Activated CD8-positive, alpha-beta T cell treated with anti-CD3 and anti-CD28 coated beads for 36 hours (primary cell): ENCODE data around the gene SH2D4B. TPM values are rescaled to one million over a fixed set of nuclear protein-coding genes. Genes with fewer than 3 reads are reported as not detected.

Experiments
- ATAC-seq: fragments of 200-7000 bp; cut with Tn5 transposase; one replicate; pipeline ENCODE4 v1.10.0; 2021; ENCODE audit warnings: mild to moderate bottlenecking, moderate library complexity
- CTCF ChIA-PET: fragments of 350-600 bp; sonication (Branson Sonifier 250); formaldehyde crosslinking; loops from one replicate; lab custom pipeline; 2021; ENCODE audit warnings: antibody characterized with exemption; lab: Charles Lee
- POLR2A ChIA-PET: fragments of 350-600 bp; sonication (Branson Sonifier 250); formaldehyde crosslinking; loops from one replicate; lab custom pipeline; 2021; ENCODE audit warnings: antibody characterized with exemption; lab: Charles Lee
- DNase-seq: peaks from one replicate; pipeline ENCODE4 v3.0.0-alpha.2; 2020
- H3K27ac Mint-ChIP-seq: one replicate; pipeline ENCODE4 v1.8.0; 2021; ENCODE audit warnings: mild to moderate bottlenecking, mixed read lengths
- H3K27me3 Mint-ChIP-seq: one replicate; pipeline ENCODE4 v1.8.0; 2021; ENCODE audit warnings: mixed read lengths
- H3K36me3 Mint-ChIP-seq: one replicate; pipeline ENCODE4 v1.8.0; 2021; ENCODE audit warnings: low read depth, mixed read lengths
- H3K4me1 Mint-ChIP-seq: one replicate; pipeline ENCODE4 v1.8.0; 2021; ENCODE audit warnings: low read depth, mixed read lengths
- H3K4me3 Mint-ChIP-seq: one replicate; pipeline ENCODE4 v1.8.0; 2021; ENCODE audit warnings: mild to moderate bottlenecking, moderate library complexity, mixed read lengths
- H3K9me3 Mint-ChIP-seq: one replicate; pipeline ENCODE4 v1.8.0; 2021; ENCODE audit warnings: mixed read lengths
- intact Hi-C: fragments of 100-400 bp; cut with micrococcal nuclease; formaldehyde crosslinking; loops from one replicate; pipeline ENCODE4 v1.10.0; 2022
- total RNA-seq, 2 experiments: library from RNA; stranded (reverse); gene quantifications; one replicate each; pipeline ENCODE4 v1.2.3, GENCODE V29; 2021
- TF ChIP-seq, protein P1 (sequence below): fragments of 200-600 bp; IDR thresholded peaks from one replicate; pipeline ENCODE4 v1.8.0; 2022; ENCODE audit warnings: antibody characterized with exemption, mild to moderate bottlenecking

Gene SH2D4B
- total RNA-seq, 2 experiments from 2014 or later = 0.11 to 0.20 TPM

DNA sequence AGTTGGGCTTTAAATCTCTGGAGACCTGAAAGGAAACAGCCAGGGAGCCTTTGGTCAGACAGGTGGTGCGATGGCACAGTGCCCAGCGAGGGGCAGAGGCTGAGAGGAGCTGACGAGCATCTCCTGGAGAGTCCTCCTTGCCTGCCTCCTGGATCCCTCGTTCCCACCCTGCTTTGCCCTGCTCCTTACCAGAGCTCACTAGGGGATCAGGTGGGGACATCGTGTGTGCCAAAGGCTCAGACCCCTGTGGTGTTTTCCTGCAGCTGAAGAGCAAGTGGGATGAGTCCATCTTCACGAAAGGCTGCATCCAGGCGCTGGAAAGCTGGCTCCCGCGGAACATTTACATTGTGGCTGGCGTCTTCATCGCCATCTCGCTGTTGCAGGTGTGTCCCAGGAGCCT is 21.8 kb upstream of the SH2D4B start:
- intact Hi-C loops = no loop called here
- Mint-ChIP-seq H3K27ac (no peak overlapping the region), H3K27me3 (no peaks in the 10 kb centered on the region), H3K4me3 (no peak overlapping the region), H3K36me3 (peaks cover 37% of the 10 kb centered on the region), H3K4me1 (peaks cover 37% of the 10 kb centered on the region), H3K9me3 (no peaks in the 10 kb centered on the region)
- ATAC-seq (no peak), DNase-seq (no peak)
- CTCF ChIA-PET = interaction anchor here (4.3 to 23.2 kb wide), 2 partner anchors 11 to 56 kb away, joined by 36 to 1114 read pairs; partner anchors contain the start of gene TSPAN14
- TF ChIP-seq, protein P1, sequence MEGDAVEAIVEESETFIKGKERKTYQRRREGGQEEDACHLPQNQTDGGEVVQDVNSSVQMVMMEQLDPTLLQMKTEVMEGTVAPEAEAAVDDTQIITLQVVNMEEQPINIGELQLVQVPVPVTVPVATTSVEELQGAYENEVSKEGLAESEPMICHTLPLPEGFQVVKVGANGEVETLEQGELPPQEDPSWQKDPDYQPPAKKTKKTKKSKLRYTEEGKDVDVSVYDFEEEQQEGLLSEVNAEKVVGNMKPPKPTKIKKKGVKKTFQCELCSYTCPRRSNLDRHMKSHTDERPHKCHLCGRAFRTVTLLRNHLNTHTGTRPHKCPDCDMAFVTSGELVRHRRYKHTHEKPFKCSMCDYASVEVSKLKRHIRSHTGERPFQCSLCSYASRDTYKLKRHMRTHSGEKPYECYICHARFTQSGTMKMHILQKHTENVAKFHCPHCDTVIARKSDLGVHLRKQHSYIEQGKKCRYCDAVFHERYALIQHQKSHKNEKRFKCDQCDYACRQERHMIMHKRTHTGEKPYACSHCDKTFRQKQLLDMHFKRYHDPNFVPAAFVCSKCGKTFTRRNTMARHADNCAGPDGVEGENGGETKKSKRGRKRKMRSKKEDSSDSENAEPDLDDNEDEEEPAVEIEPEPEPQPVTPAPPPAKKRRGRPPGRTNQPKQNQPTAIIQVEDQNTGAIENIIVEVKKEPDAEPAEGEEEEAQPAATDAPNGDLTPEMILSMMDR = no peak
- POLR2A ChIA-PET = interaction anchor here (0.6 kb wide), 1 partner anchor 14 kb away, joined by 3 read pairs; no protein-coding TSS in a partner anchor

DNA sequence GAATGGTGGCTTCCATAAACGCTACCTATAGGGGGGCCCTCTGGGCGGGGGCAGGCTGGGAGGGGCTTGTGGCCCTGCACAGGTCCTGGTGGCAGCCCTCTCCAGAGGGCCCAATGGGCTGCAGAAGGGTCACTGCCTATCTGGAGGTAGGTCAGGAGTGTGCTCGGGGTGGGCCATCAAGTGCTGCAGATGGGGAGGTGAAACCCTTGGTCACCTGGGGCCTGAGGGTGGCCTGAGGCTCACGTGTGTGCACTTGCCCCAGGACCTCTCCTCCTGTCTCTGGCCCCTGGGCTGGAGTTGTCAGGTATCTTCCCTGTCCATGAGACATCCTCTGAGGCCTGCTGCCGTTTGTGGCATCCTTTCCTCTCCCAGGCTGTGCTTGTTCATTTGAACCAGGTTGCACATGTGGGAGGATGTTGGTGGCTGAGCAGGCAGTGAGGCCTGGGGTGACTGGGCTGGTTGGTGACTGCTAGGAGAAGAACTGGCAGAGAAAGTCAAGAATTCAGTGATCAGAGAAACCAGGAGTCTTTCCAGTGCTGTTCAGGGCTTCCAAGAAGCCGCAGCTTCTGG is 21.1 kb upstream of the SH2D4B start:
- Mint-ChIP-seq H3K27me3 (no peaks in the 10 kb centered on the region), H3K4me3 (no peak overlapping the region), H3K9me3 (no peaks in the 10 kb centered on the region), H3K36me3 (peaks cover 37% of the 10 kb centered on the region), H3K4me1 (peaks cover 32% of the 10 kb centered on the region), H3K27ac (peak overlapping the region; percentile 63)
- TF ChIP-seq, protein P1 = no peak
- ATAC-seq (no peak), DNase-seq (no peak)
- intact Hi-C loops = no loop called here
- CTCF ChIA-PET = interaction anchor here (4.3 to 23.2 kb wide), 2 partner anchors 11 to 56 kb away, joined by 36 to 1114 read pairs; partner anchors contain the start of gene TSPAN14
- POLR2A ChIA-PET = no interaction called here

- H3K27me3 Mint-ChIP-seq = no peaks in the 10 kb centered on the region
- H3K9me3 Mint-ChIP-seq = no peaks in the 10 kb centered on the region
- no peak for ATAC-seq
- ChIA-PET POLR2A (no interaction called here), CTCF (interaction anchor here (0.7 to 23.2 kb wide), 3 partner anchors 9 to 57 kb away, joined by 3 to 1114 read pairs (median 3); partner anchors contain the start of gene TSPAN14)
- no peak overlapping the region for H3K4me3 Mint-ChIP-seq
- H3K36me3 Mint-ChIP-seq = peaks cover 29% of the 10 kb centered on the region
- H3K4me1 Mint-ChIP-seq = peaks cover 33% of the 10 kb centered on the region
- TF ChIP-seq, protein P1 = no peak
- DNase-seq = no peak
- H3K27ac Mint-ChIP-seq = peak overlapping the region; percentile 63
- intact Hi-C loops = no loop called here
These were observed 20.1 kb upstream of the SH2D4B start for GRCh38 chr10:80517416-80518142.

- peaks cover 25% of the 10 kb centered on the region for H3K36me3 Mint-ChIP-seq
- H3K4me3 Mint-ChIP-seq = no peak overlapping the region
- POLR2A ChIA-PET = no interaction called here
These were observed 19.4 kb upstream of the SH2D4B start for GRCh38 chr10:80518143-80518806.

More at GRCh38 chr10:80518143-80518806, 19.4 kb upstream of the SH2D4B start:
- ATAC-seq (no peak), DNase-seq (no peak)
- H3K27me3 Mint-ChIP-seq = no peaks in the 10 kb centered on the region
- TF ChIP-seq, protein P1 = no peak
- H3K27ac Mint-ChIP-seq = peak overlapping the region; percentile 30
- CTCF ChIA-PET = interaction anchor here (0.7 to 23.2 kb wide), 4 partner anchors 10 to 74 kb away, joined by 3 to 1114 read pairs (median 6); partner anchors contain the start of gene TSPAN14
- intact Hi-C loops = no loop called here
- H3K9me3 Mint-ChIP-seq = no peaks in the 10 kb centered on the region
- H3K4me1 Mint-ChIP-seq = peaks cover 37% of the 10 kb centered on the region
